Measurements from ENCODE around the gene ATP6V1G3.

The ATP6V1G3 gene

DNA sequence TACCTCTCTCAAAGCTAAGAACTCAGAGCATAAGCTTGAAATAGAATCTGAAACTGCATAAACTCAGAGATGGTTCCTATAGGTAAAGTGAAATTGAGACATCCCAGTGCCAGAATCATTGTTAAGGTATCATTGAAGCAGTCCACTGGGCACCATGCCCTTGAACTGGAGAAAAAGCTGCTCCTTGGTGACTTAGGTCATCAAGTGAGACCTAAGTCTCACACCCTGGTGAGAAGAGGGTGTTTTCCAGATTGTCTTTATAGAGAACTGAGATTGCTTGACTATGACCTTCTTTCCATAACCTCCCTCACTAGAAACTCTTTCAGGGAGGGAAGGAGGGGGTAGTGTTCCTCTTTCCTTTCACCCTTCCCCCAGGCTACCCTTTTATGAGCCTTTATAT, 9.4 kb upstream of the ATP6V1G3 start:
- Histone ChIP-seq H4K91ac (ENCODE audit: low read depth, low read length) (no peak overlapping the region), H3K27me3 (ENCODE audit: insufficient read depth, low read length) (no peaks in the 10 kb centered on the region), H2AK5ac (ENCODE audit: low read length) (no peak overlapping the region), H2BK12ac (ENCODE audit: low read length) (no peak overlapping the region), H3K9ac (ENCODE audit: low read length) (no peak overlapping the region), H3K23ac (ENCODE audit: low read length) (no peak overlapping the region), H2BK120ac (ENCODE audit: insufficient read depth, low read length, poor library complexity) (no peak overlapping the region), H3K36me3 (ENCODE audit: control insufficient read depth in 1 of 2, insufficient read depth in 2 of 2, low read length in 2 of 2) (no peaks in the 10 kb centered on the region), H3K4ac (ENCODE audit: low read depth, low read length) (no peak overlapping the region), H2BK5ac (ENCODE audit: low read depth, low read length, poor library complexity) (no peak overlapping the region), H3K9me3 (ENCODE audit: insufficient read depth, low read depth, low read length) (no peaks in the 10 kb centered on the region), H2AFZ (ENCODE audit: insufficient read depth, low read length, poor library complexity) (no peak overlapping the region), H3K4me3 (ENCODE audit: low read depth, low read length) (no peak overlapping the region), H3K79me1 (ENCODE audit: low read length) (no peaks in the 10 kb centered on the region), H4K8ac (ENCODE audit: low read depth, low read length) (no peak overlapping the region), H3K4me1 (ENCODE audit: control insufficient read depth in 1 of 2, insufficient read depth in 2 of 2, low read length in 2 of 2) (no peaks in the 10 kb centered on the region), H3K4me2 (ENCODE audit: low read length) (no peak overlapping the region), H4K12ac (ENCODE audit: low read depth, low read length) (no peak overlapping the region), H3K14ac (ENCODE audit: low read length) (no peak overlapping the region), H3K27ac (ENCODE audit: low read depth, low read length) (no peak overlapping the region), H3K18ac (ENCODE audit: low read length) (no peak overlapping the region), H3K79me2 (ENCODE audit: control insufficient read depth, insufficient read depth, low read length, poor library complexity) (no peaks in the 10 kb centered on the region)
- peak in 1 of 2 donors; percentile 4 for DNase-seq

GRCh38 chr1:198548890-198549289, 8.4 kb upstream of the ATP6V1G3 start:
- no peaks in the 10 kb centered on the region for H3K27me3 ChIP-seq (ENCODE audit: insufficient read depth, low read length)
- H3K9ac ChIP-seq (ENCODE audit: low read length) = no peak overlapping the region
- no peak overlapping the region for H3K4me2 ChIP-seq (ENCODE audit: low read length)
- no peak overlapping the region for H3K23ac ChIP-seq (ENCODE audit: low read length)
- no peak overlapping the region for H2BK12ac ChIP-seq (ENCODE audit: low read length)
- H2BK120ac ChIP-seq (ENCODE audit: insufficient read depth, low read length, poor library complexity) = no peak overlapping the region
- no peak overlapping the region for H3K27ac ChIP-seq (ENCODE audit: low read depth, low read length)
- no peak overlapping the region for H3K4me3 ChIP-seq (ENCODE audit: low read depth, low read length)
- H2AFZ ChIP-seq (ENCODE audit: insufficient read depth, low read length, poor library complexity) = no peak overlapping the region
- no peak overlapping the region for H3K14ac ChIP-seq (ENCODE audit: low read length)
- no peaks in the 10 kb centered on the region for H3K9me3 ChIP-seq (ENCODE audit: insufficient read depth, low read depth, low read length)
- H4K12ac ChIP-seq (ENCODE audit: low read depth, low read length) = no peak overlapping the region
- no peaks in the 10 kb centered on the region for H3K79me1 ChIP-seq (ENCODE audit: low read length)
- H3K36me3 ChIP-seq (ENCODE audit: control insufficient read depth in 1 of 2, insufficient read depth in 2 of 2, low read length in 2 of 2) = no peaks in the 10 kb centered on the region
- DNase-seq = no peak
- H2BK5ac ChIP-seq (ENCODE audit: low read depth, low read length, poor library complexity) = no peak overlapping the region
- H3K18ac ChIP-seq (ENCODE audit: low read length) = no peak overlapping the region
- no peak overlapping the region for H4K8ac ChIP-seq (ENCODE audit: low read depth, low read length)
- H4K91ac ChIP-seq (ENCODE audit: low read depth, low read length) = no peak overlapping the region
- H3K4ac ChIP-seq (ENCODE audit: low read depth, low read length) = no peak overlapping the region
- no peak overlapping the region for H2AK5ac ChIP-seq (ENCODE audit: low read length)
- H3K79me2 ChIP-seq (ENCODE audit: control insufficient read depth, insufficient read depth, low read length, poor library complexity) = no peaks in the 10 kb centered on the region
- no peaks in the 10 kb centered on the region for H3K4me1 ChIP-seq (ENCODE audit: control insufficient read depth in 1 of 2, insufficient read depth in 2 of 2, low read length in 2 of 2)

- Histone ChIP-seq H3K36me3 (ENCODE audit: control insufficient read depth in 1 of 2, insufficient read depth in 2 of 2, low read length in 2 of 2) (no peaks in the 10 kb centered on the region), H2AFZ (ENCODE audit: insufficient read depth, low read length, poor library complexity) (no peak overlapping the region), H3K23ac (ENCODE audit: low read length) (no peak overlapping the region), H3K27ac (ENCODE audit: low read depth, low read length) (no peak overlapping the region), H3K4me1 (ENCODE audit: control insufficient read depth in 1 of 2, insufficient read depth in 2 of 2, low read length in 2 of 2) (no peaks in the 10 kb centered on the region), H3K9ac (ENCODE audit: low read length) (no peak overlapping the region), H3K4me3 (ENCODE audit: low read depth, low read length) (no peak overlapping the region), H2BK120ac (ENCODE audit: insufficient read depth, low read length, poor library complexity) (no peak overlapping the region), H2BK12ac (ENCODE audit: low read length) (no peak overlapping the region), H4K91ac (ENCODE audit: low read depth, low read length) (no peak overlapping the region), H3K4me2 (ENCODE audit: low read length) (no peak overlapping the region), H3K14ac (ENCODE audit: low read length) (no peak overlapping the region), H4K12ac (ENCODE audit: low read depth, low read length) (no peak overlapping the region), H3K18ac (ENCODE audit: low read length) (no peak overlapping the region), H3K27me3 (ENCODE audit: insufficient read depth, low read length) (no peaks in the 10 kb centered on the region), H3K79me1 (ENCODE audit: low read length) (no peaks in the 10 kb centered on the region), H4K8ac (ENCODE audit: low read depth, low read length) (no peak overlapping the region), H2AK5ac (ENCODE audit: low read length) (no peak overlapping the region), H3K4ac (ENCODE audit: low read depth, low read length) (no peak overlapping the region), H3K79me2 (ENCODE audit: control insufficient read depth, insufficient read depth, low read length, poor library complexity) (no peaks in the 10 kb centered on the region), H2BK5ac (ENCODE audit: low read depth, low read length, poor library complexity) (no peak overlapping the region), H3K9me3 (ENCODE audit: insufficient read depth, low read depth, low read length) (no peaks in the 10 kb centered on the region)
- WGBS (ENCODE audit: extremely low coverage, insufficient coverage, insufficient read length) = no CpG with 5 or more reads among the region's 6 CpGs
- DNase-seq = no peak
Measured at GRCh38 chr1:198545156-198545555, 4.7 kb upstream of the ATP6V1G3 start.

GRCh38 chr1:198544265-198544664, 3.8 kb upstream of the ATP6V1G3 start:
- no peak for DNase-seq
- H3K23ac ChIP-seq (ENCODE audit: low read length) = no peak overlapping the region
- H2BK5ac ChIP-seq (ENCODE audit: low read depth, low read length, poor library complexity) = no peak overlapping the region
- H3K36me3 ChIP-seq (ENCODE audit: control insufficient read depth in 1 of 2, insufficient read depth in 2 of 2, low read length in 2 of 2) = no peaks in the 10 kb centered on the region
- H2AK5ac ChIP-seq (ENCODE audit: low read length) = no peak overlapping the region
- no peak overlapping the region for H3K9ac ChIP-seq (ENCODE audit: low read length)
- H3K79me2 ChIP-seq (ENCODE audit: control insufficient read depth, insufficient read depth, low read length, poor library complexity) = no peaks in the 10 kb centered on the region
- no peak overlapping the region for H2AFZ ChIP-seq (ENCODE audit: insufficient read depth, low read length, poor library complexity)
- no peak overlapping the region for H3K27ac ChIP-seq (ENCODE audit: low read depth, low read length)
- no peak overlapping the region for H3K4me3 ChIP-seq (ENCODE audit: low read depth, low read length)
- H3K4ac ChIP-seq (ENCODE audit: low read depth, low read length) = no peak overlapping the region
- no peak overlapping the region for H4K8ac ChIP-seq (ENCODE audit: low read depth, low read length)
- H2BK12ac ChIP-seq (ENCODE audit: low read length) = no peak overlapping the region
- H3K18ac ChIP-seq (ENCODE audit: low read length) = no peak overlapping the region
- H4K12ac ChIP-seq (ENCODE audit: low read depth, low read length) = no peak overlapping the region
- no peak overlapping the region for H3K14ac ChIP-seq (ENCODE audit: low read length)
- no peak overlapping the region for H2BK120ac ChIP-seq (ENCODE audit: insufficient read depth, low read length, poor library complexity)
- H3K4me1 ChIP-seq (ENCODE audit: control insufficient read depth in 1 of 2, insufficient read depth in 2 of 2, low read length in 2 of 2) = no peaks in the 10 kb centered on the region
- WGBS (ENCODE audit: extremely low coverage, insufficient coverage, insufficient read length) = no CpG with 5 or more reads among the region's 1 CpG
- H4K91ac ChIP-seq (ENCODE audit: low read depth, low read length) = no peak overlapping the region
- H3K79me1 ChIP-seq (ENCODE audit: low read length) = no peaks in the 10 kb centered on the region
- H3K9me3 ChIP-seq (ENCODE audit: insufficient read depth, low read depth, low read length) = no peaks in the 10 kb centered on the region
- H3K27me3 ChIP-seq (ENCODE audit: insufficient read depth, low read length) = no peaks in the 10 kb centered on the region
- no peak overlapping the region for H3K4me2 ChIP-seq (ENCODE audit: low read length)

Measured in trophoblast cell (in vitro differentiated cells and primary cell).